Natural killer cell (primary cell): Measurements from ENCODE around the gene PDXP. TPM values are rescaled to one million over a fixed set of nuclear protein-coding genes. Genes with fewer than 3 reads are reported as not detected.

Experiments
- ATAC-seq, 3 donors: fragments of 150-1000 bp in 2 of 3; fragments of 200-7000 bp in 1 of 3; cut with Tn5 transposase; 1 replicate in 1 of 3; 2 replicates in 2 of 3; pipeline ENCODE4 v1.10.0; 2021; ENCODE audit warnings: mild to moderate bottlenecking in 2 of 3, moderate library complexity in 2 of 3
- DNase-seq, 2 donors: peaks; one replicate each; pipeline versions ENCODE4 v3.0.0 to v3.0.0-alpha.2; 2013 to 2021; ENCODE audit warnings: mixed read lengths in 1 of 2
- H3K27ac ChIP-seq: one replicate; pipeline ENCODE4 v1.5.1; 2013; ENCODE audit warnings: mild to moderate bottlenecking, low read length
- H3K27me3 ChIP-seq: one replicate; pipeline ENCODE4 v1.6.1; 2013; ENCODE audit warnings: low read length; ENCODE audit not compliant: control insufficient read depth, insufficient read depth
- H3K36me3 ChIP-seq: one replicate; pipeline ENCODE4 v1.6.1; 2013; ENCODE audit warnings: low read length; ENCODE audit not compliant: control insufficient read depth, insufficient read depth
- H3K4me1 ChIP-seq: one replicate; pipeline ENCODE4 v1.6.1; 2013; ENCODE audit warnings: low read length; ENCODE audit not compliant: control insufficient read depth, insufficient read depth
- H3K4me3 ChIP-seq: one replicate; pipeline ENCODE4 v1.5.1; 2013; ENCODE audit warnings: low read length
- H3K9me3 ChIP-seq: one replicate; pipeline ENCODE4 v1.6.1; 2013; ENCODE audit warnings: low read length; ENCODE audit not compliant: control insufficient read depth, insufficient read depth
- H3K27ac Mint-ChIP-seq, 2 donors: one replicate each; pipeline ENCODE4 v1.8.0; 2022; ENCODE audit warnings: mild to moderate bottlenecking in 2 of 2, mixed read lengths in 2 of 2, moderate library complexity in 1 of 2
- H3K27me3 Mint-ChIP-seq, 2 donors: one replicate each; pipeline ENCODE4 v1.8.0; 2022; ENCODE audit warnings: low read depth in 2 of 2, mixed read lengths in 2 of 2
- H3K36me3 Mint-ChIP-seq: one replicate; pipeline ENCODE4 v1.8.0; 2022; ENCODE audit warnings: mixed read lengths
- H3K4me1 Mint-ChIP-seq, 2 donors: one replicate each; pipeline ENCODE4 v1.8.0; 2022; ENCODE audit warnings: mixed read lengths in 2 of 2
- H3K4me3 Mint-ChIP-seq: one replicate; pipeline ENCODE4 v1.8.0; 2022; ENCODE audit warnings: mild to moderate bottlenecking, moderate library complexity, mixed read lengths
- H3K9me3 Mint-ChIP-seq, 2 donors: one replicate each; pipeline ENCODE4 v1.8.0; 2022; ENCODE audit warnings: mixed read lengths in 2 of 2
- WGBS: methylation state at CpG from one replicate; pipeline ENCODE4 v1.1.7; 2013; ENCODE audit warnings: missing lambda C conversion rate; ENCODE audit not compliant: insufficient coverage; 5-methylcytosine and 5-hydroxymethylcytosine counted together
- intact Hi-C: fragments of 100-400 bp; cut with micrococcal nuclease; formaldehyde crosslinking; loops from one replicate; pipeline ENCODE4 v1.14.2; 2022
- total RNA-seq, 4 donors: library from RNA; stranded (reverse); fragments of 120-200 nt in 1 of 4; gene quantifications; one replicate each; pipeline versions ENCODE4 v1.2.3 to v1.2.4, GENCODE V29; 2013 to 2022
- TF ChIP-seq, protein P1 (sequence below): fragments of 200-600 bp; IDR thresholded peaks from one replicate; pipeline ENCODE4 v1.8.0; 2022; ENCODE audit warnings: antibody characterized with exemption

Gene PDXP
- total RNA-seq, 3 donors from 2014 or later (not counting 1 experiment from before 2014, with no cell fraction given), result 8.3 to 14.2 (median 13.4) TPM

DNA sequence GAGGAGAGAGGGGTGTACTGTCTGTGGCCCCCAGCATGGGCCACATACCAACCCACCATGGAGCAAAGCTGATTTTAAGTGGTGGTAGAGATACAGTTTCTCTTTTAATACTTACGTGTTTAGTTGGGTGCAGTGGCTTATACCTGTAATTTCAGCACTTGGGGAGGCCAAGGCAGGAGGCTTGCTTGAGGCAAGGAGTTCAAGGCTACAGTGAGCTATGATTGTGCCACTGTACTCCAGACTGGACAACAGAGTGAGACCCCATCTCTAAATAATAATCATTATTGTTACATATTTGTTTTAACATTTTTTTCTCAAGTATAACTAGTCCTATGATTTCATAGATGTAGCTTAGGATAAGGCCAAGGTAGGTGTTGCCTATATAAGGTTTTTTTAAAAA lies 41.1 kb upstream of the PDXP start:
- peaks cover 31% of the 10 kb centered on the region for H3K36me3 ChIP-seq
- intact Hi-C loops, result no loop called here

DNA sequence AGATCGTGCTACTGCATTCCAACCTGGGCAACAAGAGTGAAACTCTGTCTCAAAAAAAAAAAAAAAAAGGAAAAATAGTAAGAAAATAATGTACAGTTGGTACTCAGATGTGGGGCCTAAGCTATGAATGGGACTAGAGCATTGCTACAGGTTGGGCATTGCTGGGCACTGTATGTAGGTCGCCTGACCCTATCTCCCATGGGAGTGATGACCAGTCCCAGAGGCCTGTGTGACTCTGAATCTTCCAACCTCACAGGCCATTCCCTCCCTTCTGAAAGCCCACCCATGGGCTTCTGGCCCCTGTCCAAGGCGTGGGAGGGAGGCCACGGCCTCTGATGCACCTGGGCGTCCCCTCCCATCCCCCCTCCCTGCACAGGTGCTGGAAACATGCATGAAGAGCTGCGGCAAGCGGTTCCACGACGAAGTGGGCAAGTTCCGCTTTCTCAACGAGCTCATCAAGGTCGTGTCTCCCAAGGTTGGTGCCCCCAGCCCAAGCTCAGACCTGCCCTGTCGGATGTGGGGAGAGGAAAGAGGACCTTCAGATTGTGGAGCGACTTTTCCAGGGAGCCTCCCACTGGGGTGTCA lies 40.4 kb upstream of the PDXP start:
- intact Hi-C loops, result no loop called here
- Mint-ChIP-seq H3K4me3 (no peak overlapping the region), H3K27me3 (no peaks in the 10 kb centered on the region), H3K9me3 (no peaks in the 10 kb centered on the region), H3K4me1 (peaks cover 0 to 9% of the 10 kb centered on the region in 2 donors), H3K36me3 (no peaks in the 10 kb centered on the region), H3K27ac (no peak overlapping the region)
- peaks cover 2% of the 10 kb centered on the region for H3K4me1 ChIP-seq
- TF ChIP-seq, protein P1, sequence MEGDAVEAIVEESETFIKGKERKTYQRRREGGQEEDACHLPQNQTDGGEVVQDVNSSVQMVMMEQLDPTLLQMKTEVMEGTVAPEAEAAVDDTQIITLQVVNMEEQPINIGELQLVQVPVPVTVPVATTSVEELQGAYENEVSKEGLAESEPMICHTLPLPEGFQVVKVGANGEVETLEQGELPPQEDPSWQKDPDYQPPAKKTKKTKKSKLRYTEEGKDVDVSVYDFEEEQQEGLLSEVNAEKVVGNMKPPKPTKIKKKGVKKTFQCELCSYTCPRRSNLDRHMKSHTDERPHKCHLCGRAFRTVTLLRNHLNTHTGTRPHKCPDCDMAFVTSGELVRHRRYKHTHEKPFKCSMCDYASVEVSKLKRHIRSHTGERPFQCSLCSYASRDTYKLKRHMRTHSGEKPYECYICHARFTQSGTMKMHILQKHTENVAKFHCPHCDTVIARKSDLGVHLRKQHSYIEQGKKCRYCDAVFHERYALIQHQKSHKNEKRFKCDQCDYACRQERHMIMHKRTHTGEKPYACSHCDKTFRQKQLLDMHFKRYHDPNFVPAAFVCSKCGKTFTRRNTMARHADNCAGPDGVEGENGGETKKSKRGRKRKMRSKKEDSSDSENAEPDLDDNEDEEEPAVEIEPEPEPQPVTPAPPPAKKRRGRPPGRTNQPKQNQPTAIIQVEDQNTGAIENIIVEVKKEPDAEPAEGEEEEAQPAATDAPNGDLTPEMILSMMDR, result no peak
- peaks cover 31% of the 10 kb centered on the region for H3K36me3 ChIP-seq
- H3K27me3 ChIP-seq, result no peaks in the 10 kb centered on the region
- ATAC-seq (no peak), DNase-seq (no peak)
- H3K9me3 ChIP-seq, result no peaks in the 10 kb centered on the region
- H3K27ac ChIP-seq, result no peak overlapping the region
- no peak overlapping the region for H3K4me3 ChIP-seq
- WGBS, result 91% methylated on average over 14 of the region's 14 CpGs

More for the DNA sequence above, 41.1 kb upstream of the PDXP start:
- 89% methylated on average over 1 of the region's 1 CpG for WGBS
- DNase-seq (no peak), ATAC-seq (no peak)
- Mint-ChIP-seq H3K27ac (no peak overlapping the region), H3K4me1 (peaks cover 0 to 16% of the 10 kb centered on the region in 2 donors), H3K4me3 (no peak overlapping the region), H3K9me3 (no peaks in the 10 kb centered on the region), H3K27me3 (no peaks in the 10 kb centered on the region), H3K36me3 (no peaks in the 10 kb centered on the region)
- no peak overlapping the region for H3K27ac ChIP-seq
- H3K4me3 ChIP-seq, result no peak overlapping the region
- H3K9me3 ChIP-seq, result no peaks in the 10 kb centered on the region
- H3K4me1 ChIP-seq, result no peaks in the 10 kb centered on the region
- TF ChIP-seq, protein P1, result no peak
- no peaks in the 10 kb centered on the region for H3K27me3 ChIP-seq

DNA sequence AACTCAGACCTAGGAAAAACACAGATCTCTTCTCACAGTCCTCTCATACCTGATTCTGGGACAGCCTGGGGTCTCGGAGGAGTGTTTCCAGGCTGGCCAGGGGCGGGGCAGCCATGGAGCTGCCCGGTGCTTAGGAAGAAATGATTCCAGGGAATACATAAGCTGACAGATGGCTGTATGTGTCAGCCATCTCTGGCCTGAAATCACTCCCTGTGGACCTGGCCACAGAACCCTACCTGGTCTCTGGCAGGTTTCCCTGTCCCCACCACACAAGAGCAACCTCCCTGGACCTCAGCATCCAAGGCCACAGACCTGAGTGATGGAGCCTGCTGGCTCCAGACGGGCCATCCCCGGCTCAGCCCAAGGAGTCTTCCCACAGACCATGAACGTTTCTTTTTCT lies 39.8 kb upstream of the PDXP start:
- Histone ChIP-seq H3K9me3 (no peaks in the 10 kb centered on the region), H3K27me3 (no peaks in the 10 kb centered on the region), H3K4me1 (peaks cover 7% of the 10 kb centered on the region), H3K36me3 (peaks cover 31% of the 10 kb centered on the region), H3K27ac (no peak overlapping the region), H3K4me3 (no peak overlapping the region)
- TF ChIP-seq, protein P1, result no peak
- Mint-ChIP-seq H3K9me3 (no peaks in the 10 kb centered on the region), H3K4me1 (peaks cover 3 to 7% of the 10 kb centered on the region in 2 donors), H3K36me3 (no peaks in the 10 kb centered on the region), H3K4me3 (no peak overlapping the region), H3K27me3 (no peaks in the 10 kb centered on the region), H3K27ac (no peak overlapping the region)
- 98% methylated on average over 6 of the region's 6 CpGs for WGBS
- DNase-seq, result no peak
- intact Hi-C loops, result no loop called here
- no peak for ATAC-seq

DNA sequence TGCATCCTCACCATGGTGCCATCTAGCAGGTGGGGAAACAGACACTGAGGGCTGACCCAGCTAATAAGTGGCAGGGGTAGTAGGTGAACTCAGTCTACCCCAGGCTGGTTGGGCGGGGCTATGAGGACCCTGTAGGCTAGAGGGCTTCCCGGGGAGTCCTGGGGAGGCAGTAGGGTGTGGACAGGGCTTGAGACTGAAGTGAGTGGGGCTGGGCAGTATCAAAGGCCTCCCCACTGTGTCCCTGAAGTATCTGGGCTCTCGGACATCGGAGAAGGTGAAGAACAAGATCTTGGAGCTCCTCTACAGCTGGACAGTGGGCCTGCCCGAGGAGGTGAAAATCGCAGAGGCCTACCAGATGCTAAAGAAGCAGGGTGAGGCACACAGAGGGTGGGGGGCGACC lies 38.5 kb upstream of the PDXP start:
- Mint-ChIP-seq H3K4me1 (peaks cover 5 to 18% of the 10 kb centered on the region in 2 donors), H3K4me3 (no peak overlapping the region), H3K27ac (peak overlapping the region in 1 of 2 donors; percentile 68), H3K27me3 (no peaks in the 10 kb centered on the region), H3K36me3 (no peaks in the 10 kb centered on the region), H3K9me3 (no peaks in the 10 kb centered on the region)
- Histone ChIP-seq H3K9me3 (no peaks in the 10 kb centered on the region), H3K4me1 (peaks cover 19% of the 10 kb centered on the region), H3K27ac (no peak overlapping the region), H3K27me3 (no peaks in the 10 kb centered on the region), H3K36me3 (peaks cover 28% of the 10 kb centered on the region), H3K4me3 (no peak overlapping the region)
- ATAC-seq (no peak), DNase-seq (no peak)
- 92% methylated on average over 7 of the region's 7 CpGs for WGBS
- TF ChIP-seq, protein P1, result no peak
- intact Hi-C loops, result no loop called here
